Fibroblast of peridontal ligament (primary cell): Measurements from ENCODE around the gene HOXD4.

Source experiments
- DNase-seq: peaks from one replicate; pipeline ENCODE4 v3.0.0-alpha.2; 2010; ENCODE audit errors: extremely low read depth

HOXD4 gene

DNA sequence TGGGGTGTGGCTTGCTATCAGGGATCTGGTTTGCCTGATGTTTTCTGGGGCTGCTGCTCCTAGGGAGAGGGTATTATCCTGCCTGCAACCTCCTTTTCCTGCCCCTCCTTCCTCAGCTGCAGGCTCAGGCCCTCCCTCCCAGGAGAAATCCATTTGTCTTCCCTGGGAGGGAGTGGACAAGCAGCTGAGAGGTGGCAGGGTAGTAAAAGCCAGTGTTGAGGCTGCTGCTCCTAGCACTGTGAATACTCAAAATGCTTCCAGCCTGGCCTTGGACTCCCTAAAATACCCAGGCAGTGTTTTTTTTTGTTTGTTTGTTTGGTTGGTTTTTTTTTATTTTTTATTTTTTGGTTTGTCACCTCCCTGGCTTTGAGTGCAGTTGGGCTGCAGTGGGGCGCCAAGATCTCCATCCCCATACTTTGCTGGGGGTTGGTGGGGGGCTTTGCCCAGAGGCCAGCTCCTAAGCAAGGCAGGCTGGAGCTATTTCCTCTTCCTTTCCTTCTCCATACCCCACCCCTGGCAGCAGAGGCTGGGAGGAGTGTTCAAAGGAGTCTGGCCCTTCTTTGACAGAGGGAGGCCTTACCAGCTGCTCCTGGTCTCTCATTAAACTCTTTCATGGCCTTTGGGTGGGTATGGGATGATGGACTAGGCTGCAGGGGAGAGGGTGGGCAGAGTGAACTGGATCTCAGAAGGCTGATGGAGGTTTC lies 19.4 kb downstream of the HOXD4 start:
- no peak for DNase-seq

DNA sequence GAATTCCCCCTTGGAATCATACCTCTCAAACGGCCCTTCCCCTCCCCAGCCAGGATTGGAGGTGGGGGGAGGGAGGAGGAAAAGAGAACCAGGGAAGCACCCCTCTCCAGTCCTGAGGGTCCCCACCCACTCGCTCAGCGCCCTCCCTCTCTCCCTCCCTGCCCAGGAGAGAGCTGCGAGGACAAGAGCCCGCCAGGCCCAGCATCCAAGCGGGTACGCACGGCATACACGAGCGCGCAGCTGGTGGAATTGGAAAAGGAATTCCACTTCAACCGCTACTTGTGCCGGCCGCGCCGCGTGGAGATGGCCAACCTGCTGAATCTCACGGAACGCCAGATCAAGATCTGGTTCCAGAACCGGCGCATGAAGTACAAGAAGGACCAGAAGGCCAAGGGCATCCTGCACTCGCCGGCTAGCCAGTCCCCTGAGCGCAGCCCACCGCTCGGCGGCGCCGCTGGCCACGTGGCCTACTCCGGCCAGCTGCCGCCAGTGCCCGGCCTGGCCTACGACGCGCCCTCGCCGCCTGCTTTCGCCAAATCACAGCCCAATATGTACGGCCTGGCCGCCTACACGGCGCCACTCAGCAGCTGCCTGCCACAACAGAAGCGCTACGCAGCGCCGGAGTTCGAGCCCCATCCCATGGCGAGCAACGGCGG lies 20.1 kb downstream of the HOXD4 start:
- no peak for DNase-seq

DNA sequence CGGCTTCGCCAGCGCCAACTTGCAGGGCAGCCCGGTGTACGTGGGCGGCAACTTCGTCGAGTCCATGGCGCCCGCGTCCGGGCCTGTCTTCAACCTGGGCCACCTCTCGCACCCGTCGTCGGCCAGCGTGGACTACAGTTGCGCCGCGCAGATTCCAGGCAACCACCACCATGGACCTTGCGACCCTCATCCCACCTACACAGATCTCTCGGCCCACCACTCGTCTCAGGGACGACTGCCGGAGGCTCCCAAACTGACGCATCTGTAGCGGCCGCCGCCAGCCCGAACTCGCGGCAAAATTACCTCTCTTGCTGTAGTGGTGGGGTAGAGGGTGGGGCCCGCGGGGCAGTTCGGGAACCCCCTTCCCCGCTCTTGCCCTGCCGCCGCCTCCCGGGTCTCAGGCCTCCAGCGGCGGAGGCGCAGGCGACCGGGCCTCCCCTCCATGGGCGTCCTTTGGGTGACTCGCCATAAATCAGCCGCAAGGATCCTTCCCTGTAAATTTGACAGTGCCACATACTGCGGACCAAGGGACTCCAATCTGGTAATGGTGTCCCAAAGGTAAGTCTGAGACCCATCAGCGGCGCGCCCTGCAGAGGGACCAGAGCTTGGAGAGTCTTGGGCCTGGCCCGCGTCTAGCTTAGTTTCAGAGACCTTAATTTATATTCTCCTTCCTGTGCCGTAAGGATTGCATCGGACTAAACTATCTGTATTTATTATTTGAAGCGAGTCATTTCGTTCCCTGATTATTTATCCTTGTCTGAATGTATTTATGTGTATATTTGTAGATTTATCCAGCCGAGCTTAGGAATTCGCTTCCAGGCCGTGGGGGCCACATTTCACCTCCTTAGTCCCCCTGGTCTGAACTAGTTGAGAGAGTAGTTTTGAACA lies 20.9 kb downstream of the HOXD4 start:
- DNase-seq: no peak

- no peak for DNase-seq
Measured at GRCh38 chr2:176172895-176173566, 21.7 kb downstream of the HOXD4 start.

GRCh38 chr2:176173567-176174381 lies 22.4 kb downstream of the HOXD4 start:
- no peak for DNase-seq

GRCh38 chr2:176174382-176174823 lies 23.1 kb downstream of the HOXD4 start:
- no peak for DNase-seq

- no peak for DNase-seq
Measured at GRCh38 chr2:176174824-176175708, 23.7 kb downstream of the HOXD4 start.

GRCh38 chr2:176175709-176176607 lies 24.6 kb downstream of the HOXD4 start:
- no peak for DNase-seq

GRCh38 chr2:176177580-176178037 lies 26.3 kb downstream of the HOXD4 start:
- no peak for DNase-seq

GRCh38 chr2:176178038-176178756 lies 26.8 kb downstream of the HOXD4 start:
- no peak for DNase-seq

- no peak for DNase-seq
Measured at GRCh38 chr2:176178757-176179295, 27.5 kb downstream of the HOXD4 start.

DNA sequence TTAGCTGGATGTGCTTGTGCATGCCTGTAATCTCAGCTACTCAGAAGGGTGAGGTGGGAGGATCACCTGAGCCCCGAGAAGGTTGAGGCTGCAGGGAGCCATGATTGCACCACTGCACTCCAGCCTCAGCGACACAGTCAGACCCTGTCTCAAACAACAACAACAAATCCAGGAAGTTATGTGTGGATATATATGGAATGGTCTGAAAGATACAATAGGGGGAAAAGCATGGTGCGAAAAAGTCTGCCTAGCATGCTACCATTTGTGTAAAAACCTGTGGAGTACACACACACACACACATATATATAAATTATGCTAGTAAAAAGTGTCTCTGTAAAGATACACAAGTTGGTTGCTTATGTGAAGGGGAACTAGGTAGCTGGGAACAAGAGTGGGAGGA lies 30.2 kb downstream of the HOXD4 start:
- DNase-seq: no peak

GRCh38 chr2:176182671-176183070 lies 31.3 kb downstream of the HOXD4 start:
- DNase-seq: no peak

DNA sequence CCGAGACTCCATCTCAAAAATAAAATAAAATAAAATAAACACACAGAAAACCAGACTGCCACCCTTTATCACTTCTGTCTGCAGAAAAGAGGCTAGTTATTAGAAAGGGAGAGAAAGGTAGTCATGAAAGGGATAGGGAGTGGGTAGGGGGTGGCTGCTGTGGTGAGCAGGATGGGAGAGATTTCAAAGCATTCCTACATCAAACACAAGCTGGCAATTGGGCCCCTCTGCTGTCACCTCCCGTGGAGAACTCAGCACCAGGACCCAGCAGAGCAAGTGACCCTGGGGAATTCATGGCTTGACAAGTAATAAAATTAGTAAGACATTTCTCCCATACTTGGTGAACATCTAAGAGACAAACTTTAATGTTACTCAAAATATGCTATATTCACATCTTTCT lies 33.4 kb downstream of the HOXD4 start:
- DNase-seq: no peak

- DNase-seq: no peak
Measured at GRCh38 chr2:176186024-176186423, 34.7 kb downstream of the HOXD4 start.

- peak; percentile 1 for DNase-seq
Measured at GRCh38 chr2:176187200-176187898, 36.0 kb downstream of the HOXD4 start.
